Liver (tissue), 3 donors: ENCODE data around the gene VAV3.
A peak's percentile ranks its signal among the peaks of the same experiment; 100 is the strongest.

Experiments
- RAD21 ChIP-seq, 2 donors: IDR thresholded peaks; 2 replicates each; pipeline ENCODE4 v1.6.1; 2016; ENCODE audit warnings: antibody characterized with exemption in 2 of 2, mild to moderate bottlenecking in 2 of 2
- RXRA ChIP-seq, 2 donors: IDR thresholded peaks; 2 replicates each; pipeline ENCODE4 v1.6.1; 2017 to 2018; ENCODE audit warnings: antibody characterized with exemption in 2 of 2, mild to moderate bottlenecking in 1 of 2
- TAF1 ChIP-seq: conservative IDR thresholded peaks from 2 replicates; pipeline ENCODE4 v1.6.1; 2016; ENCODE audit warnings: antibody characterized with exemption, mild to moderate bottlenecking
- TF ChIP-seq, protein P1 (sequence below): fragments of 150-350 bp; IDR thresholded peaks from 2 replicates; pipeline ENCODE4 v1.5.1; 2017; ENCODE audit warnings: improper control_type of control experiment, low read depth, low read length; ENCODE audit not compliant: missing input control
- TF ChIP-seq, protein P2 (sequence below): IDR thresholded peaks from 2 replicates; pipeline ENCODE4 v1.6.1; 2016; ENCODE audit warnings: antibody characterized with exemption
- donor health status: healthy.
- donor health status: healthy.

DNA sequence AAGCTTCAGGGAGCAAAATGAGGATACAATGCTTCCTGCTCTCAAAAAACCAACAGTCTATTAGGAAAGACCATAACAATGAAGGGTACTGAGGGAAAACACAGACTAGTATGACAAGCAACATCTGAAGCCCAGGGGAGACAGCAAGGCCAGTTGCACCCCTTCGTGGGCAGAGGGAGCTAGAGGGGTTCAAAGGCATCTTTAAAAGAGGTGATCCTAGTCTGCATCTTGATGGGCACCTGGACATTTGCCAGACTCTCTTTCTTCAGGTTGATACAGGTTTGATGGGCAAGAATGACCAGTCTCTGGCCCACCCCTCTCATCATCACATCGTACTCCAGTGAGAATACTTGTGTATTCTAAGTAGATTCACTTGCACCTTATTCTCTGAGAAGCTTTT, 177.7 kb downstream of the VAV3 start:
- no peak for TF ChIP-seq TAF1
- TF ChIP-seq, protein P1, sequence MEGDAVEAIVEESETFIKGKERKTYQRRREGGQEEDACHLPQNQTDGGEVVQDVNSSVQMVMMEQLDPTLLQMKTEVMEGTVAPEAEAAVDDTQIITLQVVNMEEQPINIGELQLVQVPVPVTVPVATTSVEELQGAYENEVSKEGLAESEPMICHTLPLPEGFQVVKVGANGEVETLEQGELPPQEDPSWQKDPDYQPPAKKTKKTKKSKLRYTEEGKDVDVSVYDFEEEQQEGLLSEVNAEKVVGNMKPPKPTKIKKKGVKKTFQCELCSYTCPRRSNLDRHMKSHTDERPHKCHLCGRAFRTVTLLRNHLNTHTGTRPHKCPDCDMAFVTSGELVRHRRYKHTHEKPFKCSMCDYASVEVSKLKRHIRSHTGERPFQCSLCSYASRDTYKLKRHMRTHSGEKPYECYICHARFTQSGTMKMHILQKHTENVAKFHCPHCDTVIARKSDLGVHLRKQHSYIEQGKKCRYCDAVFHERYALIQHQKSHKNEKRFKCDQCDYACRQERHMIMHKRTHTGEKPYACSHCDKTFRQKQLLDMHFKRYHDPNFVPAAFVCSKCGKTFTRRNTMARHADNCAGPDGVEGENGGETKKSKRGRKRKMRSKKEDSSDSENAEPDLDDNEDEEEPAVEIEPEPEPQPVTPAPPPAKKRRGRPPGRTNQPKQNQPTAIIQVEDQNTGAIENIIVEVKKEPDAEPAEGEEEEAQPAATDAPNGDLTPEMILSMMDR: no peak
- TF ChIP-seq RAD21 (IDR thresholded peaks at IDR 0.05): peak in 1 of 2 donors; percentile 11
- no peak for TF ChIP-seq RXRA (IDR thresholded peaks at IDR 0.05)
- TF ChIP-seq, protein P2, sequence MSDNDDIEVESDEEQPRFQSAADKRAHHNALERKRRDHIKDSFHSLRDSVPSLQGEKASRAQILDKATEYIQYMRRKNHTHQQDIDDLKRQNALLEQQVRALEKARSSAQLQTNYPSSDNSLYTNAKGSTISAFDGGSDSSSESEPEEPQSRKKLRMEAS: no peak
